ENCODE results near the gene CHD9.

GRCh38 chr16:53211253-53211652, 156.5 kb downstream of the CHD9 start:
- TF ChIP-seq CTCF (IDR thresholded peaks at IDR 0.05): no peak
- no peak for TF ChIP-seq POLR2AphosphoS5 (IDR thresholded peaks at IDR 0.05)
- no peak for TF ChIP-seq POLR2A (IDR thresholded peaks at IDR 0.05; ENCODE audit: low read depth)
- no peak for TF ChIP-seq EP300 (IDR thresholded peaks at IDR 0.05)
